OCI-LY1 (cell line): ENCODE results near the gene CTIF.

Experiments
- H2AFZ ChIP-seq: fragments of 200-600 bp; sonication (generic), shearing (Covaris generic); 2 replicates; pipeline ENCODE4 v1.6.0; 2014; ENCODE audit warnings: antibody characterized with exemption, mild to moderate bottlenecking, low read length
- H3F3A ChIP-seq: fragments of 200-600 bp; sonication (generic), shearing (Covaris generic); 2 replicates; pipeline ENCODE4 v1.6.0; 2014; ENCODE audit warnings: mild to moderate bottlenecking, antibody characterized with exemption, low read length, moderate library complexity; ENCODE audit not compliant: insufficient read depth
- H3K27ac ChIP-seq: fragments of 200-600 bp; sonication (generic); 2 replicates; pipeline ENCODE4 v1.5.1; 2014; ENCODE audit warnings: low read length, mixed run types, mild to moderate bottlenecking, low read depth; ENCODE audit not compliant: poor library complexity, severe bottlenecking
- H3K27me3 ChIP-seq: fragments of 200-600 bp; sonication (generic); 2 replicates; pipeline ENCODE4 v1.6.0; 2014; ENCODE audit warnings: antibody characterized with exemption, mild to moderate bottlenecking, low read length, moderate library complexity; ENCODE audit not compliant: insufficient read depth
- H3K36me3 ChIP-seq: fragments of 200-600 bp; sonication (generic); 2 replicates; pipeline ENCODE4 v1.6.1; 2014; ENCODE audit warnings: mild to moderate bottlenecking, antibody characterized with exemption, low read length, moderate library complexity, mixed read lengths; ENCODE audit not compliant: insufficient read depth
- H3K4me1 ChIP-seq: fragments of 200-600 bp; sonication (generic); 2 replicates; pipeline ENCODE4 v1.5.1; 2014; ENCODE audit warnings: mild to moderate bottlenecking, low read length, moderate library complexity; ENCODE audit not compliant: insufficient read depth, severe bottlenecking
- H3K4me2 ChIP-seq: fragments of 200-600 bp; sonication (generic), shearing (Covaris generic); 2 replicates; pipeline ENCODE4 v1.6.1; 2014; ENCODE audit warnings: low read length
- H3K4me3 ChIP-seq: fragments of 200-600 bp; sonication (generic); 2 replicates; pipeline ENCODE4 v1.5.1; 2014; ENCODE audit warnings: low read length, low read depth, mild to moderate bottlenecking, mixed read lengths; ENCODE audit not compliant: poor library complexity, severe bottlenecking
- H3K79me2 ChIP-seq: fragments of 200-600 bp; shearing (Covaris generic); 2 replicates; pipeline ENCODE4 v1.6.1; 2016; ENCODE audit warnings: mixed run types, low read length, mixed read lengths; ENCODE audit not compliant: insufficient read depth
- H3K9ac ChIP-seq: fragments of 200-600 bp; sonication (generic), shearing (Covaris generic); 2 replicates; pipeline ENCODE4 v1.6.1; 2014; ENCODE audit warnings: mild to moderate bottlenecking, low read length, mixed read lengths
- H3K9me2 ChIP-seq: fragments of 200-600 bp; sonication (generic), shearing (Covaris generic); 2 replicates; pipeline ENCODE4 v1.6.1; 2014; ENCODE audit warnings: low read depth, mild to moderate bottlenecking, low read length, mixed read lengths
- H3K9me3 ChIP-seq: fragments of 200-600 bp; shearing (Covaris generic); 2 replicates; pipeline ENCODE4 v1.6.1; 2014; ENCODE audit warnings: low read length, mixed read lengths
- H4K20me1 ChIP-seq: fragments of 200-600 bp; sonication (generic), shearing (Covaris generic); 2 replicates; pipeline ENCODE4 v1.6.0; 2016; ENCODE audit warnings: mild to moderate bottlenecking, low read length; ENCODE audit not compliant: insufficient read depth
- CTCF ChIP-seq: fragments of 200-600 bp; sonication (generic), shearing (Covaris generic); IDR thresholded peaks from 2 replicates; pipeline ENCODE4 v1.5.1; 2017; ENCODE audit warnings: mild to moderate bottlenecking, antibody characterized with exemption, low read length, moderate library complexity, mixed read lengths
- EZH2 ChIP-seq: fragments of 200-600 bp; sonication (generic), shearing (Covaris generic); IDR thresholded peaks from 2 replicates; pipeline ENCODE4 v1.8.0; 2017; ENCODE audit warnings: borderline replicate concordance, mixed run types, mild to moderate bottlenecking, antibody characterized with exemption, low read length, moderate library complexity, mixed read lengths

Gene CTIF

GRCh38 chr18:48876590-48876989, 337.8 kb downstream of the CTIF start:
- Histone ChIP-seq H3K4me3 (no peak overlapping the region), H3K9me3 (no peaks in the 10 kb centered on the region), H3F3A (no peaks in the 10 kb centered on the region), H3K79me2 (no peaks in the 10 kb centered on the region), H3K27me3 (peaks cover 17% of the 10 kb centered on the region; the same call in 1 of the 2 replicates), H3K36me3 (no peaks in the 10 kb centered on the region), H3K27ac (no peak overlapping the region), H3K4me1 (no peaks in the 10 kb centered on the region), H2AFZ (no peak overlapping the region), H4K20me1 (no peaks in the 10 kb centered on the region), H3K9ac (no peak overlapping the region), H3K9me2 (no peaks in the 10 kb centered on the region), H3K4me2 (no peak overlapping the region)
- TF ChIP-seq EZH2 (no peak), CTCF (no peak)

- Histone ChIP-seq H3K9me2 (no peaks in the 10 kb centered on the region), H3K9me3 (no peaks in the 10 kb centered on the region), H3K4me2 (no peak overlapping the region), H3K4me3 (no peak overlapping the region), H3K79me2 (no peaks in the 10 kb centered on the region), H3F3A (no peaks in the 10 kb centered on the region), H3K27ac (no peak overlapping the region), H2AFZ (no peak overlapping the region), H3K36me3 (no peaks in the 10 kb centered on the region), H3K4me1 (no peaks in the 10 kb centered on the region), H4K20me1 (no peaks in the 10 kb centered on the region), H3K27me3 (peaks cover 13% of the 10 kb centered on the region; the same call in 1 of the 2 replicates), H3K9ac (no peak overlapping the region)
- TF ChIP-seq CTCF (no peak), EZH2 (no peak)
These were observed 339.1 kb downstream of the CTIF start for GRCh38 chr18:48877941-48878340.

- H2AFZ ChIP-seq: no peak overlapping the region
- H4K20me1 ChIP-seq: no peaks in the 10 kb centered on the region
- H3K27ac ChIP-seq: no peak overlapping the region
- H3K4me2 ChIP-seq: no peak overlapping the region
- no peak overlapping the region for H3K4me3 ChIP-seq
- H3K9me2 ChIP-seq: no peaks in the 10 kb centered on the region
- H3K36me3 ChIP-seq: no peaks in the 10 kb centered on the region
- H3K4me1 ChIP-seq: no peaks in the 10 kb centered on the region
- TF ChIP-seq EZH2 (no peak), CTCF (no peak)
- H3K27me3 ChIP-seq: peaks cover 13% of the 10 kb centered on the region; the same call in 1 of the 2 replicates
- H3K79me2 ChIP-seq: no peaks in the 10 kb centered on the region
- no peaks in the 10 kb centered on the region for H3F3A ChIP-seq
- H3K9me3 ChIP-seq: no peaks in the 10 kb centered on the region
- no peak overlapping the region for H3K9ac ChIP-seq
These were observed 339.6 kb downstream of the CTIF start for GRCh38 chr18:48878471-48878870.
